Immature natural killer cell (primary cell): ENCODE results near the gene CYSLTR2. TPM values are rescaled to one million over a fixed set of nuclear protein-coding genes. Genes with fewer than 3 reads are reported as not detected.

Experiments used
- DNase-seq, 3 donors: peaks; one replicate each; pipeline ENCODE4 v3.0.0; 2022; ENCODE audit warnings: mixed read lengths in 1 of 3
- H3K27ac Mint-ChIP-seq, 6 donors: one replicate each; pipeline ENCODE4 v1.8.0; 2020; ENCODE audit warnings: mixed read lengths in 6 of 6, mild to moderate bottlenecking in 5 of 6, inconsistent platforms in 4 of 6, moderate library complexity in 3 of 6
- H3K27me3 Mint-ChIP-seq, 3 donors: one replicate each; pipeline ENCODE4 v1.8.0; 2020 to 2021; ENCODE audit warnings: low read depth in 3 of 3, mild to moderate bottlenecking in 3 of 3, mixed read lengths in 3 of 3, moderate library complexity in 3 of 3, inconsistent platforms in 1 of 3
- H3K36me3 Mint-ChIP-seq, 3 donors: one replicate each; pipeline ENCODE4 v1.8.0; 2020; ENCODE audit warnings: mixed read lengths in 3 of 3, inconsistent platforms in 2 of 3, mild to moderate bottlenecking in 2 of 3
- H3K4me1 Mint-ChIP-seq, 2 donors: one replicate each; pipeline ENCODE4 v1.8.0; 2020; ENCODE audit warnings: inconsistent platforms in 2 of 2, mild to moderate bottlenecking in 2 of 2, mixed read lengths in 2 of 2, moderate library complexity in 1 of 2
- H3K4me3 Mint-ChIP-seq, 5 donors: one replicate each; pipeline ENCODE4 v1.8.0; 2020; ENCODE audit warnings: mild to moderate bottlenecking in 5 of 5, mixed read lengths in 5 of 5, inconsistent platforms in 3 of 5, moderate library complexity in 3 of 5
- H3K9me3 Mint-ChIP-seq, 6 donors: one replicate each; pipeline ENCODE4 v1.8.0; 2020; ENCODE audit warnings: mild to moderate bottlenecking in 6 of 6, mixed read lengths in 6 of 6, inconsistent platforms in 4 of 6, moderate library complexity in 3 of 6
- polyA plus RNA-seq, 3 donors: library from polyadenylated mRNA; unstranded; fragments of 300-500 nt; fragmentation: Illumina TruSeq; gene quantifications; one replicate each; pipeline ENCODE4 v1.2.3, GENCODE V29; 2021

The CYSLTR2 gene
- polyA plus RNA-seq, result 1 to 10 TPM in 2 of 3 donors, not detected in 1; 2.0 to 2.1 TPM

- peak within 1 kb of the TSS; percentile 83 to 89 (median 87) for H3K4me3 Mint-ChIP-seq
- no peaks in the 10 kb centered on the region for H3K9me3 Mint-ChIP-seq
- no peaks in the 10 kb centered on the region for H3K36me3 Mint-ChIP-seq
- DNase-seq, result peak; percentile 71 to 80 (median 76)
- peaks cover 2 to 7% (median 5%) of the 10 kb centered on the region in 3 donors for H3K27me3 Mint-ChIP-seq
- H3K4me1 Mint-ChIP-seq, result peaks cover 31 to 54% of the 10 kb centered on the region in 2 donors
- peak within 1 kb of the TSS; percentile 84 to 93 (median 88) for H3K27ac Mint-ChIP-seq
Observed at GRCh38 chr13:48653472-48653939, at the start of gene CYSLTR2. Gene CYSLTR2 (plus strand): TSS chr13:48653929. CDS start chr13:48706818, 52,889 bp downstream.

- no peak overlapping the region for H3K4me3 Mint-ChIP-seq
Observed at GRCh38 chr13:48615049-48615448, 38.7 kb upstream of the CYSLTR2 start.

GRCh38 chr13:48618937-48619336 is 34.8 kb upstream of the CYSLTR2 start:
- H3K4me1 Mint-ChIP-seq, result no peaks in the 10 kb centered on the region

More at GRCh38 chr13:48615049-48615448, 38.7 kb upstream of the CYSLTR2 start:
- Mint-ChIP-seq H3K27me3 (peaks cover 0 to 7% (median 2%) of the 10 kb centered on the region in 3 donors), H3K4me1 (no peaks in the 10 kb centered on the region), H3K9me3 (peaks cover 0 to 12% (median 5%) of the 10 kb centered on the region in 6 donors), H3K27ac (no peak overlapping the region), H3K36me3 (peaks cover 1 to 4% (median 1%) of the 10 kb centered on the region in 3 donors)
- no peak for DNase-seq

GRCh38 chr13:48621056-48621455 is 32.7 kb upstream of the CYSLTR2 start:
- Mint-ChIP-seq H3K27ac (no peak overlapping the region), H3K36me3 (peaks cover 4 to 11% (median 9%) of the 10 kb centered on the region in 3 donors), H3K4me3 (no peak overlapping the region), H3K27me3 (peaks cover 0 to 4% (median 0%) of the 10 kb centered on the region in 3 donors), H3K9me3 (peaks cover 6 to 20% (median 14%) of the 10 kb centered on the region in 6 donors), H3K4me1 (no peaks in the 10 kb centered on the region)
- no peak for DNase-seq

More at GRCh38 chr13:48618937-48619336, 34.8 kb upstream of the CYSLTR2 start:
- Mint-ChIP-seq H3K27ac (no peak overlapping the region), H3K9me3 (peaks cover 6 to 20% (median 14%) of the 10 kb centered on the region in 6 donors), H3K36me3 (peaks cover 4 to 11% (median 9%) of the 10 kb centered on the region in 3 donors), H3K27me3 (peaks cover 0 to 4% (median 3%) of the 10 kb centered on the region in 3 donors), H3K4me3 (no peak overlapping the region)
- DNase-seq, result no peak

- no peak overlapping the region for H3K4me3 Mint-ChIP-seq
- peaks cover 0 to 4% (median 3%) of the 10 kb centered on the region in 3 donors for H3K27me3 Mint-ChIP-seq
- no peaks in the 10 kb centered on the region for H3K4me1 Mint-ChIP-seq
- DNase-seq, result no peak
- peaks cover 1 to 11% (median 9%) of the 10 kb centered on the region in 3 donors for H3K36me3 Mint-ChIP-seq
- no peak overlapping the region for H3K27ac Mint-ChIP-seq
- H3K9me3 Mint-ChIP-seq, result peaks cover 1 to 18% (median 12%) of the 10 kb centered on the region in 6 donors
Observed at GRCh38 chr13:48624016-48624415, 29.7 kb upstream of the CYSLTR2 start.

- H3K4me1 Mint-ChIP-seq, result no peaks in the 10 kb centered on the region
- peaks cover 0 to 11% (median 9%) of the 10 kb centered on the region in 3 donors for H3K36me3 Mint-ChIP-seq
- no peak overlapping the region for H3K27ac Mint-ChIP-seq
- peaks cover 0 to 4% (median 3%) of the 10 kb centered on the region in 3 donors for H3K27me3 Mint-ChIP-seq
- peaks cover 0 to 15% (median 12%) of the 10 kb centered on the region in 6 donors for H3K9me3 Mint-ChIP-seq
- DNase-seq, result no peak
- no peak overlapping the region for H3K4me3 Mint-ChIP-seq
Observed at GRCh38 chr13:48624858-48625257, 28.9 kb upstream of the CYSLTR2 start.

GRCh38 chr13:48625413-48626076 is 28.2 kb upstream of the CYSLTR2 start:
- DNase-seq, result no peak
- Mint-ChIP-seq H3K4me3 (no peak overlapping the region), H3K4me1 (no peaks in the 10 kb centered on the region), H3K36me3 (peaks cover 0 to 5% (median 5%) of the 10 kb centered on the region in 3 donors), H3K27ac (no peak overlapping the region), H3K9me3 (peaks cover 0 to 9% (median 8%) of the 10 kb centered on the region in 6 donors), H3K27me3 (peaks cover 0 to 4% (median 3%) of the 10 kb centered on the region in 3 donors)

GRCh38 chr13:48626077-48626449 is 27.7 kb upstream of the CYSLTR2 start:
- no peak overlapping the region for H3K27ac Mint-ChIP-seq

GRCh38 chr13:48626726-48627451 is 26.8 kb upstream of the CYSLTR2 start:
- Mint-ChIP-seq H3K9me3 (peaks cover 0 to 3% (median 0%) of the 10 kb centered on the region in 6 donors), H3K27ac (no peak overlapping the region), H3K36me3 (no peaks in the 10 kb centered on the region), H3K27me3 (peaks cover 0 to 4% (median 0%) of the 10 kb centered on the region in 3 donors), H3K4me1 (no peaks in the 10 kb centered on the region), H3K4me3 (no peak overlapping the region)
- DNase-seq, result no peak

More at GRCh38 chr13:48626077-48626449, 27.7 kb upstream of the CYSLTR2 start:
- Mint-ChIP-seq H3K9me3 (peaks cover 0 to 8% (median 6%) of the 10 kb centered on the region in 6 donors), H3K4me3 (no peak overlapping the region), H3K36me3 (peaks cover 0 to 5% (median 5%) of the 10 kb centered on the region in 3 donors), H3K27me3 (peaks cover 0 to 4% (median 1%) of the 10 kb centered on the region in 3 donors), H3K4me1 (no peaks in the 10 kb centered on the region)
- no peak for DNase-seq

- Mint-ChIP-seq H3K4me1 (no peaks in the 10 kb centered on the region), H3K4me3 (no peak overlapping the region), H3K27me3 (peaks cover 0 to 4% (median 2%) of the 10 kb centered on the region in 3 donors), H3K9me3 (peaks cover 0 to 5% (median 0%) of the 10 kb centered on the region in 6 donors), H3K36me3 (no peaks in the 10 kb centered on the region), H3K27ac (no peak overlapping the region)
- no peak for DNase-seq
Observed at GRCh38 chr13:48629277-48629676, 24.5 kb upstream of the CYSLTR2 start.

GRCh38 chr13:48630291-48630690 is 23.4 kb upstream of the CYSLTR2 start:
- Mint-ChIP-seq H3K27ac (no peak overlapping the region), H3K4me3 (no peak overlapping the region), H3K27me3 (peaks cover 0 to 4% (median 2%) of the 10 kb centered on the region in 3 donors), H3K9me3 (peaks cover 0 to 9% (median 5%) of the 10 kb centered on the region in 6 donors), H3K36me3 (no peaks in the 10 kb centered on the region), H3K4me1 (no peaks in the 10 kb centered on the region)
- DNase-seq, result no peak

- Mint-ChIP-seq H3K4me1 (no peaks in the 10 kb centered on the region), H3K27ac (no peak overlapping the region), H3K4me3 (no peak overlapping the region), H3K9me3 (peaks cover 0 to 9% (median 5%) of the 10 kb centered on the region in 6 donors), H3K27me3 (peaks cover 0 to 4% (median 2%) of the 10 kb centered on the region in 3 donors), H3K36me3 (no peaks in the 10 kb centered on the region)
- no peak for DNase-seq
Observed at GRCh38 chr13:48630773-48631172, 23.0 kb upstream of the CYSLTR2 start.

- Mint-ChIP-seq H3K27ac (no peak overlapping the region), H3K36me3 (peaks cover 0 to 4% (median 3%) of the 10 kb centered on the region in 3 donors), H3K4me3 (no peak overlapping the region), H3K9me3 (peaks cover 4 to 15% (median 11%) of the 10 kb centered on the region in 6 donors), H3K4me1 (no peaks in the 10 kb centered on the region), H3K27me3 (peaks cover 0 to 8% (median 2%) of the 10 kb centered on the region in 3 donors)
- no peak for DNase-seq
Observed at GRCh38 chr13:48631441-48631840, 22.3 kb upstream of the CYSLTR2 start.
